Right ventricle myocardium superior (tissue), 1 donor: ENCODE data around the gene ZNF165. TPM values are rescaled to one million over a fixed set of nuclear protein-coding genes. Genes with fewer than 3 reads are reported as not detected.
A peak's percentile ranks its signal among the peaks of the same experiment; 100 is the strongest.
"Not testable (repeated sequence)": the region's sequence is repeated elsewhere in the genome, so short reads cannot be mapped to it uniquely, and the experiment has no call there.

Experiments used
- ATAC-seq: fragments of 200-7000 bp; cut with Tn5 transposase; one replicate; pipeline ENCODE4 v1.9.1; 2020; ENCODE audit warnings: mild to moderate bottlenecking; ENCODE audit not compliant: poor library complexity
- DNase-seq: peaks from one replicate; pipeline ENCODE4 v3.0.0-alpha.2; 2020
- intact Hi-C: fragments of 100-400 bp; cut with DNase I; formaldehyde crosslinking; loops from one replicate; pipeline ENCODE4 v1.11.2; 2022
- total RNA-seq: library from RNA; stranded (reverse); fragmentation: NEBNext Ultra II Directional; extraction: Animal tissue kit (Norgen Biotek cat#: 25700); gene quantifications from one replicate; pipeline ENCODE4 v1.2.1, GENCODE V29; 2021
- donor health status: DM: no; HTN: yes; CAD: no; lungs with severe emphysema.

ZNF165 gene
- total RNA-seq, 1 donor from 2014 or later, result 0.56 TPM

DNA sequence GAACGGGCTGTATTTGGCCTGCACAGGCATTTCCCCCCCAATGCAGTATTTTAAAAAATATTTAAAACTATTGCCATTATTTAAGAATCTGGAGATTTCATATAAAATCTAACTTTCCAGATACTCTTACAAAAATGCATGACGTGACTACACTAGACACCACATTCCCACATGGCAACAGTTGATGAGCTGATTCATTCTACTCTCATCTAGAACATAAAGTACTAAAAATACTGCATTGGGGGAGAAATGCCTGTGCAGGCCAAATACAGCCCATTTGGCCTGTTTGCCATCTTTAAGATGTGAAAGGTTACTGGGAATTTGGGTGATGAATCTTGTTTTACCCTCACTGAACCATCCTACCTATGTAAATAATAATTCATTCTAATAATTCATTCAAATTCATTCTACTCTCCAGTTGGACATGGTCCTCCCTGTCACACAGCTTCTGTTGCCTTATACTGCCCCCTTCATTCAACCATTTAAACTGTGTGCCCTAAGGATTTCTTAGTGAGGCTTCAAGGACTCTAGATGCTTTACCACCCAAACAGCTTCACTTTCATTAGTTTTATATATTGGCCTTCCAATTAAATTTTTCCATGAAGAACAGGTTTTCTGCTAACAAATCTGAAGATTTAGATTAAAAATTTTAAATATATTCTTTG is 37.1 kb downstream of the ZNF165 start:
- no peak for DNase-seq
- intact Hi-C loops, result no loop called here

DNA sequence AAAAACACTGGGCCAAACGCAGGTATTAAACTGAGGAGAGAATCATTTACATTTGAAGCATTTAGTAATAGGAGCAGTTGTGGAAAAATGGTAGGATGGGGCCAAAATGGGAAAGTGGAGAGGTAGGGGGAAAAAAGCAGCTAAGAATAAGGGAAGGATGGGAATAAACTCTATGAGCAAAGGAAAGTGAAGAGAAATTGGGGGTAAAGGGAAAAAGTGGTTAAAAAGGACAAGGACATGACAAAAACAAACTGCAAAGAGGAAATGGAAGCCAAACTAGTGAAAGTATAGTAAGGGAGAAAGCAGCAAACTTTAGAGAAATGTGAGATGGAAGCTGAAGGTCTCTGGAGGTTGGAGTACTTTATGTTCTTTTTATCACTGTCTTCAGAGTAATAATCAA is 37.8 kb downstream of the ZNF165 start:
- no peak for ATAC-seq
- DNase-seq, result no peak
- intact Hi-C loops, result no loop called here

More for the DNA sequence above, 37.1 kb downstream of the ZNF165 start:
- no peak for ATAC-seq

DNA sequence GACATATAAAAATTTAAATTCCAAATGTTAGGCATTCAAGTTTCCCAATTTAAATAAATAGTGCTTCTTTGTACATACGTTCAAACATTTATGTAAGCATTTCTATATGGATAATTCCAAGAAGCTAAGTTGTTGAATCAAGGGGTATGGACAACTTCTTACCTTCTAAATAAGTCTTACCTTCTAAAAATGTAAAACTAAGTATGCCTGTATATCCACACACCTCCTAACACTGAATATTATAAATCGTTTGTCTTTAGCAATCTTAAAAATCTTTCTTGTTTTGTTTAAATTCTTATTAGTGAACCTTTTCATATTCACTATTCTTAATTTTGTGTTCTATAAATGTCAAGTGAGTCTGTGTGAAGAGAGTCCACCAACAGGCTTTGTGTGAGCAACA is 41.5 kb downstream of the ZNF165 start:
- DNase-seq (no peak), ATAC-seq (no peak)
- intact Hi-C loops, result no loop called here

DNA sequence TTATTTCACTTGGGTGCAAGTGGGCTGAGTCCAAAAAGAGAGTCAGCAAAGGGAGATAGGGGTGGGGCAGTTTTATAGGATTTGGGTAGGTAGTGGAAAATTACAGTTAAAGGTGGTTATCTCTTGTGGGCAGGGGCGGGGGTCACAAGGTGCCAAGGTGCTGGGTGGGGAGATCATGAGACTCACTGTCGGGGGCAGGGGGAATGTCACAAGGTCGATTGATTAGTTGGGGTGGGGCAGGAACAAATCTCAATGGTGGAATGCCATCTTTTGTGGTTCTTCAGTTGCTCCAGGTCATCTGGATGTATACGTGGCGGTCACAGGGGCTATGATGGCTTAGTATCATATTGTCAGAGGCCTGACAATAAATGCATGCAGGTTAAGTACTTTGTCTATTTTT is 41.9 kb downstream of the ZNF165 start:
- DNase-seq, intact Hi-C loops, ATAC-seq: not testable (repeated sequence)

DNA sequence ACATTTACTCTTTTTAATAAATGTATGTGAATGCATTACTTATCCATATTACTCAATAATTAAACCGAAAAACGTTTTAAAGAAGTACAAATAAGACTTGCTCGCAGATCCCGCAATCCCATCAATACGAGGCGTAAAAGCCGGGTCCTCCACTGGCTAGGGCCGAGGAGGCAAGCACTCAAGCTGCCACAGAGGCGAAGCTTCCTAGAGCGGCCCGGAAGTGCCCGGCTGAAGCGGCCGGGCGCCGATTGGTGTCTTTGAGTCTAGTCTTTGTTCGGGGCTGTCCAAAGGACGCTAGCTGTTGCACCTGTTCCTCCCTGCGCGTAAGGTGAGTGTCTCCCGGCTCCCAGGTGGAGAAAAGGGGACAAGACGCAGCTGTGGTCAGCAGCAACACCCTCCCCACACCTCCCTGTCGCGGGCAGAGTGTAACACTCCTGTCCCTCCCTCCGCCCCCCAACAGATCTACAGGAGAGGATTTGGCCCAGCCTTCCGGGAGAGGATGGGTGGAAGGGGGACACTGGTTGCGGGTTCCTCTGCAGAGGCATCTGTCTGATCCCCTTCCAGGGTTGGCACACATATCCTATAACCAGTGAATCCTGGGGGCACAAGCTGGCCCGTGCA is 44.1 kb downstream of the ZNF165 start, which contains the start of gene ZSCAN16:
TSS of gene ZSCAN16 (plus strand) at position 260 of the 621 bp plus-strand sequence. CDS start 835 bp downstream, outside the sequence.
- DNase-seq (peak; percentile 91), ATAC-seq (peak; percentile 99)
- intact Hi-C loops, result no loop called here

DNA sequence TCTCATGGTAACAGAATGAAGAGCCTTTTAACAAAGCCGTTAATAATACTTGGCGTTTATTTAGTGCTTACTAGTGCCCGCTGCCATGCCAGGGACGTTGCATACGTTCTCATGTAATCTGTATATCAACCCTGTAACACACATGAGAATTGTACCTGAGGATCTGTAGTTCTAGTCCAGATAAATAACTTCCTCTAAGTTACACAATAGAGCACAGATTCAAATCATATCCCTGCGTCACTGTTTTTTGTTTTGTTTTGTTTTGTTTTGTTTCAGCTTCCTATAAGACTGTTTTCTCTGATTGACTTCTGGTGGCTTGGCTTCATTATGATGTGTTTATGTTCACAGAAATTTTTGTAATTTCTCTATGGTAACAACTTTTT is 44.6 kb downstream of the ZNF165 start:
- no peak for ATAC-seq
- intact Hi-C loops, result no loop called here

DNA sequence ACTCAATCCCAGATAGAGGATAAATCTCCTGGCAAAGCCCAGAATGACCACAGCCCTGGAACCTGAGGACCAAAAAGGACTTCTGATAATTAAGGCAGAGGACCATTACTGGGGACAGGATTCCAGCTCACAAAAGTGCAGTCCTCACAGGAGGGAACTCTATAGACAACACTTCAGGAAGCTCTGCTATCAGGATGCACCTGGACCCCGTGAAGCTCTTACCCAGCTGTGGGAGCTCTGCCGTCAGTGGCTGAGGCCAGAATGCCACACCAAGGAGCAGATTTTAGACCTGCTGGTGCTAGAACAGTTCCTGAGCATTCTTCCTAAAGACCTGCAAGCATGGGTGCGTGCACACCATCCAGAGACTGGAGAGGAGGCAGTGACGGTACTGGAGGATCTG is 45.0 kb downstream of the ZNF165 start:
- intact Hi-C loops, result no loop called here
- DNase-seq, result no peak
- ATAC-seq, result no peak

More for the DNA sequence above, 44.6 kb downstream of the ZNF165 start:
- DNase-seq, result no peak

DNA sequence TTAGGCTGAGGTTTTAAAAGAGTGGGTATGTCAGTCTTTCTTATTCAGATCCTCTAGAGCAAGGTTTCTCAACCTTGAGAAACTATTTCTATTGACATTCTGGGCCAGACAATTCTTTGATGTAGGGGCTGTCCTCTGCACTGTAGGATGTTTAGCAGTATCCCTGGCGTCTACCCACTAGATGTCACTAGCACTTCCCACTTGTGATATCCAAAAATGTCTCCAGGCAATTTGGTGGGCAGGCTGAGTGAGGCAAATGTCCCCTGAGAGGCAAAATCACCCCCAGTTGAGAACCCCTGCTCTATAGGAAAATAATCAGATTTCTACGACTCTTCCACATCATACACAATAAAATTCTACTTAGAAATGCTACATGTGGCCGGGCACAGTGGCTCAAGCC is 53.6 kb downstream of the ZNF165 start:
- ATAC-seq (no peak), DNase-seq (no peak)
- intact Hi-C loops, result loop anchor here (5.0 kb wide), 1 partner anchor 93 kb away; the partner anchor contains the start of gene ZSCAN9

DNA sequence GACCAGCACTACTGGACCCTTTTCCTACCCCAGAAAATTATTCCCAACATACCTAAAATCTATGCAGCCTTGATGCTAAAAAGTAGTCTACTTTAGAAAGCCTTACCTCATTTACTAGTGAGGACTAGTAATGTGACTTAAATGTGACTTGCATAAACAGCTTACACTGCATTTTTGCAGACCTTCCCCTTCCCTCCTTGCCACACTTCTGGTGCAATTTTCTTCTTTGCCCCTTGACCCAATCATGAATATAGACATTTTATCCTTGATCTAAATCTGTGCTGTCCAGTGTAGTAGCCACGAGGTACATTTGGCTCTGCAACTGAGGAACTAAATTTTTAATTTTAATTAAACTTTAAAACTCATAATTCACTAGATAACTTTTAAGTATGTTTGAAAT is 54.3 kb downstream of the ZNF165 start:
- DNase-seq (no peak), ATAC-seq (no peak)
- intact Hi-C loops, result loop anchor here (5.0 kb wide), 1 partner anchor 93 kb away; the partner anchor contains the start of gene ZSCAN9

DNA sequence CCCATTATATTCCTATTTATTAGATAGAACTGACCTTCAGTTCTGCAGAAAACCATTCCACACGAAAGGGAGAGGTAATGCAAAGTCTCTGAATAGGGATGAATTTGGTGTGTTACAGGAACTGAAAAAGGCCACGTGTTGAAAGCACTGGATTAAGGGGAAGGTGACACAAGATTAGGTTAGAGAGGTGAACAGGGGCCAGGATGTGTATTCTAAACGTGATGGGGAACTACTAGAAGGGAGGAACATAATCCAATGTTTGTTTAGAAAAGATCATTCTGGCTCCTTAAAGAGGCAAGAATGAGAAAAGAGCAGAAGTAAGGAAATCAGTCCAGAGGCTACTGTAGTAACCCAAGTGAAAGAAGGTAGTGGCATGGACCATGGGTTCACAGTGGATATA is 55.0 kb downstream of the ZNF165 start:
- intact Hi-C loops, result no loop called here
- DNase-seq (no peak), ATAC-seq (no peak)

DNA sequence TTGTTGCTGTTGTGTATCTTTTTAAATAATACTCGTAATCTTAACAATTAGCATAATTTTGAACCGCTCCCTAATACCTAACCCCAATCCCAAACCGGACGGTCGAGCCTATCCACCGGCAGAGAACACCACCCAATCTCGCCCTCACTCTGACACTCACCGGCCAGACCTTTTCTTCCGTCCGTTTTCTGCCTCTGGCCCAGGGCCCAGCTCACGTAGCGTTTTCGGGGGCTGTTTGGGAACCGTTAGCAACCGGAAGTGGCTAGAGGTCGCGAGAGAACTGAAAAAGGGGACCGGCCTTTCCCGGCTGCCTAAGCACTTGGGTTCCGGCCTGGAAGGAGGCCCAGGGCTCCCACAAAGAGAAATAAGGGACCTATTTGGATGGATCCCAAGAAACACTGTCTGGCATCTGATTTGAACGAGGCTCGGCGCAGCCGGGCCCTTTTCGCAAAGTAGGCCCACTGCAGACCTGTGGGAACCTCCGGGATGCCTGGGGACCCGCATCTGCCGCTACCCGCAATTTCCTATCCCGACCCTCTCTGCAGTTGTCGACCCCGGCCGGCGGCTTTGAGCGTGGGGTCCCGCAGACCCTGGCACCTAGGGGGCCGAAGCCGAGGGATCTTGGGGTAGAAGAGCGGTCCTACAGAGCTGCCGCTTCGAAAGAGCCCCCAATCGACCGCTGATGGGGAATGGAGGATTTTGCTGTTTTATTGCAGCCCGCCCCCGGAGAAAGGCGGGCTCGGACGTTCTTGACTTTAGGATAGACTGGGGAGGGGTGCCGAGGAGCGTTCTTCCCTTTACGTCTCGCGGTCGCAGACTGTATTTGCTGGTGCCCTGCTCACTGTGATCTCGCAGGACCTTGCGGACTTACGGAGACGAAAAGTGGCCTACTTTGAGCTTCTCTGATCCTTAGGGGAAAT is 56.5 kb downstream of the ZNF165 start:
- DNase-seq, result peak; percentile 94
- intact Hi-C loops, result no loop called here
- ATAC-seq, result peak; percentile 94

DNA sequence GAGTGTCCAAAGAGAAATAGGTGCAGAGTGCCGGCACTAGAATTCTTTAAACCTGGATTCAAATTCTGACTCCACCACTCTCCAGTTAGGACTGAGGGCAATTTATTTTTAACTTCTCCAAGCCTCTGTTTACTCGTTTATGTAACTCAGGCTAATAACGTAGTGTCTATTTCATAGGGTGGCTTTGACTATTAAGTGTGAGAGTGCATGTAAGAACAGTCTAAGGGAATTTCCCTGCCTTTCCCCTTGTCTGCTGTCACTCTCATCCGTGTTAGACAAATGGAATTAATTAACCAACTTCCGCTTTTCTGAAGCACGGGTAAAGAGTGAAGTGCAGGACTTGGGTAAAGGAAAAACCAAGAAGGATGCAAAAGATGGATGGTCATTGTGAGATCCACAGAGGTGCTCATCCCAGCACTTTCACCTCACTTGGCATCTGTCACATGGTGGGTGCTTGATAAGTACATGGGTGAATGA is 57.2 kb downstream of the ZNF165 start:
- DNase-seq (no peak), ATAC-seq (peak; percentile 4)

More for the DNA sequence above, 57.2 kb downstream of the ZNF165 start:
- intact Hi-C loops, result no loop called here

Other genes with a start within 250 kb of the ZNF165 start
- not detected for gene OR2B2, start 168.2 kb upstream of the ZNF165 start, total RNA-seq
- not detected for gene OR2B6, start 123.3 kb upstream of the ZNF165 start, total RNA-seq
- 1.2 TPM for gene ZSCAN16, start 44.0 kb downstream of the ZNF165 start, total RNA-seq
- 12.0 TPM for gene ZKSCAN8, start 61.3 kb downstream of the ZNF165 start, total RNA-seq
- gene ZSCAN9, start 144.7 kb downstream of the ZNF165 start, total RNA-seq, result 8.2 TPM
- gene ZKSCAN4, start 171.7 kb downstream of the ZNF165 start, total RNA-seq, result 2.6 TPM
- 5.1 TPM for gene NKAPL, start 178.7 kb downstream of the ZNF165 start, total RNA-seq
- 14.0 TPM for gene ZSCAN26, start 186.6 kb downstream of the ZNF165 start, total RNA-seq
- 2.3 TPM for gene PGBD1, start 201.0 kb downstream of the ZNF165 start, total RNA-seq